Epithelial cell of esophagus (primary cell): ENCODE data around the gene ZBTB24.

ENCODE experiments used
- DNase-seq: peaks from one replicate; pipeline ENCODE4 v3.0.0; 2010; ENCODE audit warnings: low read depth
- H3K4me3 ChIP-seq: 2 replicates; pipeline ENCODE4 v1.5.1; 2011; ENCODE audit warnings: mild to moderate bottlenecking, low read length, control low read depth
- TF ChIP-seq, protein P1 (sequence below): IDR thresholded peaks from 2 replicates; pipeline ENCODE4 v1.5.1; 2011; ENCODE audit warnings: low read depth, mild to moderate bottlenecking, low read length, control low read depth, inconsistent platforms; ENCODE audit not compliant: insufficient read depth; ENCODE audit errors: missing control alignments

ZBTB24 gene

GRCh38 chr6:109490713-109491112 lies 7.7 kb upstream of the ZBTB24 start:
- TF ChIP-seq, protein P1, sequence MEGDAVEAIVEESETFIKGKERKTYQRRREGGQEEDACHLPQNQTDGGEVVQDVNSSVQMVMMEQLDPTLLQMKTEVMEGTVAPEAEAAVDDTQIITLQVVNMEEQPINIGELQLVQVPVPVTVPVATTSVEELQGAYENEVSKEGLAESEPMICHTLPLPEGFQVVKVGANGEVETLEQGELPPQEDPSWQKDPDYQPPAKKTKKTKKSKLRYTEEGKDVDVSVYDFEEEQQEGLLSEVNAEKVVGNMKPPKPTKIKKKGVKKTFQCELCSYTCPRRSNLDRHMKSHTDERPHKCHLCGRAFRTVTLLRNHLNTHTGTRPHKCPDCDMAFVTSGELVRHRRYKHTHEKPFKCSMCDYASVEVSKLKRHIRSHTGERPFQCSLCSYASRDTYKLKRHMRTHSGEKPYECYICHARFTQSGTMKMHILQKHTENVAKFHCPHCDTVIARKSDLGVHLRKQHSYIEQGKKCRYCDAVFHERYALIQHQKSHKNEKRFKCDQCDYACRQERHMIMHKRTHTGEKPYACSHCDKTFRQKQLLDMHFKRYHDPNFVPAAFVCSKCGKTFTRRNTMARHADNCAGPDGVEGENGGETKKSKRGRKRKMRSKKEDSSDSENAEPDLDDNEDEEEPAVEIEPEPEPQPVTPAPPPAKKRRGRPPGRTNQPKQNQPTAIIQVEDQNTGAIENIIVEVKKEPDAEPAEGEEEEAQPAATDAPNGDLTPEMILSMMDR = no peak
- H3K4me3 ChIP-seq = no peak overlapping the region
- no peak for DNase-seq

DNA sequence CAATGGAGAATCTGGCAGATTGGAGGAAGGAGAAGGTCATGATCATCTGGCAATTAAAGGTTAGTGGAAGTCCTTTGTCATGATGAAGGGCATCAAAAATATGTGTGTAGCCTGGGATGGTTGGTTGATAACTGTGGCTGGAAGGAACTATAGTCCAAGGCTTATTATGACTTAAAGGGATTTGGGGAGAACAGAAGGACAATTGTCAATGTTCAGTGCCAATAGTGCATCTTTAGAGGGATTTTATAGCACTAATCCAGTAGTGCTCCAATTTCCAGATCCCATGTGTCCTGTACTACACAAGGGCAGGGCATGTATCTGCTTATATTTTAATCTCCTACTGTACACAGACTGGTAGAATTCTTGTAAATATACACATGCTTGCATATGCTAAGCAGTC lies 5.0 kb upstream of the ZBTB24 start:
- H3K4me3 ChIP-seq = no peak overlapping the region
- DNase-seq = no peak
- TF ChIP-seq, protein P1 = no peak

DNA sequence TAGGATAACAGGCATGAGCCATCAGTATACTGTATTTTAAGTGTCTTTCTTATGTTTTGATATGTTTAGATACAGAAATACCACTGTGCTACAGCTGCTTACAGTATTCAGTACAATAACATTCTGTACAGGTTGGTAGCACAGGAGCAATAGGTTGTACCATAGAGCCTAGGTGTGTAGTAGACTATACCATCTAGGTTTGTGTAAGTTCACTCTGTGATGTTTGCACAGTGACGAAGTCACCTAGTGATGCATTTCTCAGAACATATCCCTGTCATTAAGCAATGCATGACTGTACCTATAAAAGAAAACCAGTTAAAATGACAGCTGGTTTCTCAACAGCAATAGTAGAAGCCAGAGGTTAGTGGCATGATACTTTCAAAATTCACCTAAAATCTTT lies 3.0 kb upstream of the ZBTB24 start:
- no peak overlapping the region for H3K4me3 ChIP-seq
- peak; percentile 90 for DNase-seq
- TF ChIP-seq, protein P1 = no peak

DNA sequence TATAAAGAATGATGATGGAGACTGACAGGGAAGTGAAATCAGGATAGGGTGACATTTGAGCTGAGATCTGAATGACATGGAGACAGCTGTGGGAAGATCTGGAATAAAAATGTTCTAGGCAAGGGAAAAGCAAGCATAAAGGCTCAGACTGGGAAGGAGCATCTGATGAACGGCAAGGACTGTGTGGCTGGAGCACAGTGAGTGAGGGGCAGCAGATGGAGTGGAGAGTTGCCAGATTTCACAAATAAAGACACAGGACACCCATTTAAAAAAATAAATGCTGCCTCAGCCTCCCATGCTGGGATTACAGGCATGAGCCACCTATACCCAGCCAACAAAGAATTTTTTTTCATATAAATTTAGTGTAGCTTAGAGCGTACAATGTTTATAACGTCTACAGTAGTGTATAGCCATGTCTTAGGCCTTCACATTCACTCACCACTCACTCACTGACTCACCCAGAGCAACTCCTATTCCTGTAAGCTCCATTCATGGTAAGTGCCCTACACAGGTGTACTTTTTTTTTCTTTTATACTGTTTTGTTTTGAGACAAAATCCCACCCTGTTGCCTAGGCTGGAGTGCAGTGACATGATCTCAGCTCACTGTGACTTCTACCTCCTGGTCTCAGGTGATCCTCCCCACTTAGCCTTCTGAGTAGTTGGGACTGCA lies 2.4 kb upstream of the ZBTB24 start:
- DNase-seq = peak; percentile 59
- no peak overlapping the region for H3K4me3 ChIP-seq
- TF ChIP-seq, protein P1 = no peak

- no peak for DNase-seq
- no peak overlapping the region for H3K4me3 ChIP-seq
- TF ChIP-seq, protein P1 = no peak
Observed at GRCh38 chr6:109484122-109484521, 1.1 kb upstream of the ZBTB24 start.

DNA sequence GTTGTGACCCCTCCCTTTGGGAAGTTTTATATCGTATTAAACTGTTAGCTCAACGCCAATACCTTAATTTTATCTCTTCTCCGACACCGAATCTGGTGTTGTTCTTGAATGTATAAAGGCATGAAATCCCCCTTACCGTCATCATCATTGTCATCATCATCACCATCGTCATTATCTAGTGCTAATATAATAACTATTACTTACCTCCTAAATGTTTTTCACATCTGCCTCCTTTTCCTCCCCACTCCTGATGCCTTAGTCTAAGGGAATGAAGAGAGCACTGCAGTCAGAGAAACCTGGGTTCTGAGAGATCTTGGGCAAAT lies 677 bp upstream of the ZBTB24 start:
- peak overlapping the region; percentile 18 for H3K4me3 ChIP-seq
- TF ChIP-seq, protein P1 = no peak
- no peak for DNase-seq

DNA sequence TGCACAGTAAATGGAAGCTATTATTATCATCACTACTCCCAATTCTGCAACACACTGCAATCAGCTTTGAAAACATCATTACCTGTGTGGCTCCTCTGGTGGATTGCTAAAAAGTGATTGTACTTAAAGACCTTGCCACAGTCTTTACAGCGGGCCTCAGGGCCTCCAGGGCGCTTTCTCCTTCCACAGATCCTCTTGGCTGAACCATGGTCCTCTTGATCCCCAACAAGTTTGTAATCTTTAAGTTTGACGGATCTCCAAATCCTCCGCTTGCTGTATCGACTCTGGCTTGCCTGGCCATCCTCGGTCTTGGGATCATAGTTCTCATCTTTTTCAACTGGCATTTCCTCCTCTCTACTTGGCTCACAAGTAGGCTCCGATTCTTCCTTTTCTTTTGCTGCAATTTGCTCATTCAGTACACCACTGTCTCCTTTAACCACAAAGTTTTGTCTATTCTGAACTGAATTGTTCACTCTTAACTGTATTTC lies 2.0 kb downstream of the ZBTB24 start:
- no peak overlapping the region for H3K4me3 ChIP-seq
- TF ChIP-seq, protein P1 = no peak
- DNase-seq = no peak
